Measurements from ENCODE around the gene NSDHL. TPM values are rescaled to one million over a fixed set of nuclear protein-coding genes. Genes with fewer than 3 reads are reported as not detected.

Gene NSDHL
- total RNA-seq, 1 experiment from 2014 or later = 22.1 TPM

DNA sequence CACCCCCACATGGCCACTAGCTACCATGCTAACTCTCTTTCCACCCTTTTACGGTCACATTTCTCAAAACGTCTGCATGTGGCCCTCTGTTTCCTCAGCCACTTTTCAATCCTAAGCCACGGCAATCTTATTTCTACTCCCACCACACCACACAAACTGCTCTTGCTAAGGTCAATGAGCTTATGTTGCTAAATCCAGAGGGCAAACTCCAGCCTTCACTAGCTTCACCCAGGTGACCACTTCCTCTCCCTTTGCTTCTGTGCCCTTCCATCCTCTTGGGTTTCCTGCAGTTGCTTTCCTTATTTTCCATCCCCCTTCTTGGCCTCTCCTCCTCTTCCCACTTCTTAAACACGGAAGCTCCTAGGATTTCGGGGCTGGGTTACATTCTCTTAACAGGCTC lies 16.8 kb upstream of the NSDHL start:
- ATAC-seq = no peak
- H3K4me1 ChIP-seq (ENCODE audit: control insufficient read depth in 1 of 2, insufficient read depth in 2 of 2, low read length in 2 of 2) = no peaks in the 10 kb centered on the region
- no peaks in the 10 kb centered on the region for H3K79me2 ChIP-seq (ENCODE audit: insufficient read depth, low read length)
- no TSS peak for BruUV-seq (replicated peaks)
- no peak overlapping the region for H3K9ac ChIP-seq (ENCODE audit: low read length)
- no peak overlapping the region for H3K4me3 ChIP-seq (replicated peaks in 1 of 2; ENCODE audit: low read depth in 1 of 2, low read length in 2 of 2)
- H3K36me3 ChIP-seq (ENCODE audit: control insufficient read depth in 1 of 2, insufficient read depth in 2 of 2, low read length in 2 of 2) = no peaks in the 10 kb centered on the region
- TF ChIP-seq EZH2 (IDR thresholded peaks at IDR 0.05) (no peak), ZNF274 (IDR thresholded peaks at IDR 0.05; ENCODE audit: low read depth, low read length) (no peak), EGR1 (IDR thresholded peaks at IDR 0.05; ENCODE audit: low read depth) (no peak), ELF1 (IDR thresholded peaks at IDR 0.05; ENCODE audit: borderline replicate concordance, low read depth) (no peak), EZH2phosphoT487 (IDR thresholded peaks at IDR 0.05; ENCODE audit: borderline replicate concordance) (no peak), SRF (IDR thresholded peaks at IDR 0.05; ENCODE audit: low read depth) (no peak), POLR2AphosphoS5 (IDR thresholded peaks at IDR 0.05; ENCODE audit: low read depth, low read length) (no peak), FOSL1 (IDR thresholded peaks at IDR 0.05; ENCODE audit: low read depth) (no peak)
- TF ChIP-seq, protein P1, sequence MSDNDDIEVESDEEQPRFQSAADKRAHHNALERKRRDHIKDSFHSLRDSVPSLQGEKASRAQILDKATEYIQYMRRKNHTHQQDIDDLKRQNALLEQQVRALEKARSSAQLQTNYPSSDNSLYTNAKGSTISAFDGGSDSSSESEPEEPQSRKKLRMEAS (IDR thresholded peaks at IDR 0.05) = no peak
- TF ChIP-seq, protein P2, sequence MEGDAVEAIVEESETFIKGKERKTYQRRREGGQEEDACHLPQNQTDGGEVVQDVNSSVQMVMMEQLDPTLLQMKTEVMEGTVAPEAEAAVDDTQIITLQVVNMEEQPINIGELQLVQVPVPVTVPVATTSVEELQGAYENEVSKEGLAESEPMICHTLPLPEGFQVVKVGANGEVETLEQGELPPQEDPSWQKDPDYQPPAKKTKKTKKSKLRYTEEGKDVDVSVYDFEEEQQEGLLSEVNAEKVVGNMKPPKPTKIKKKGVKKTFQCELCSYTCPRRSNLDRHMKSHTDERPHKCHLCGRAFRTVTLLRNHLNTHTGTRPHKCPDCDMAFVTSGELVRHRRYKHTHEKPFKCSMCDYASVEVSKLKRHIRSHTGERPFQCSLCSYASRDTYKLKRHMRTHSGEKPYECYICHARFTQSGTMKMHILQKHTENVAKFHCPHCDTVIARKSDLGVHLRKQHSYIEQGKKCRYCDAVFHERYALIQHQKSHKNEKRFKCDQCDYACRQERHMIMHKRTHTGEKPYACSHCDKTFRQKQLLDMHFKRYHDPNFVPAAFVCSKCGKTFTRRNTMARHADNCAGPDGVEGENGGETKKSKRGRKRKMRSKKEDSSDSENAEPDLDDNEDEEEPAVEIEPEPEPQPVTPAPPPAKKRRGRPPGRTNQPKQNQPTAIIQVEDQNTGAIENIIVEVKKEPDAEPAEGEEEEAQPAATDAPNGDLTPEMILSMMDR (IDR thresholded peaks at IDR 0.05 in 2 of 3, conservative IDR thresholded peaks at IDR 0.05 in 1 of 3; ENCODE audit: borderline replicate concordance in 1 of 3, insufficient read depth in 1 of 3, low read depth in 2 of 3, low read length in 2 of 3) = no peak
- ChIA-PET CTCF (no interaction called here), RAD21 (ENCODE audit: low non-redundant PET in 1 of 2, low total read pairs in 2 of 2, uncharacterized antibody in 2 of 2, unreplicated experiment in 2 of 2) (no interaction called here), POLR2A (no interaction called here)
- no peaks in the 10 kb centered on the region for H3K9me2 ChIP-seq (ENCODE audit: insufficient read depth)
- no peak overlapping the region for H2AFZ ChIP-seq (ENCODE audit: low read depth, low read length, poor library complexity, severe bottlenecking)
- intact Hi-C loops (cut with micrococcal nuclease) = no loop called here
- H3K27ac ChIP-seq (ENCODE audit: low read depth, low read length) = no peak overlapping the region
- no peaks in the 10 kb centered on the region for H3K27me3 ChIP-seq (ENCODE audit: insufficient read depth, low read length)
- H3K9me3 ChIP-seq (ENCODE audit: control insufficient read depth in 1 of 2, insufficient read depth in 1 of 2, low read depth in 1 of 2, low read length in 2 of 2) = no peaks in the 10 kb centered on the region
- DNase-seq (ENCODE audit: low read depth, low spot score) = no peak
- H4K20me1 ChIP-seq (ENCODE audit: insufficient read depth) = no peaks in the 10 kb centered on the region
- H3K4me2 ChIP-seq (ENCODE audit: low read length) = no peak overlapping the region
